Measurements from ENCODE around the gene UBA6.
A peak's percentile ranks its signal among the peaks of the same experiment; 100 is the strongest.

The UBA6 gene

GRCh38 chr4:67704843-67705242 is 3.9 kb upstream of the UBA6 start:
- in situ Hi-C loops (cut with MboI; ENCODE audit: low pct_unique_long_range_greater_than_20kb, low sequenced_read_pairs, unreplicated experiment) = no loop called here
- no peak for DNase-seq (ENCODE audit: low spot score)
- TF ChIP-seq, protein P1, sequence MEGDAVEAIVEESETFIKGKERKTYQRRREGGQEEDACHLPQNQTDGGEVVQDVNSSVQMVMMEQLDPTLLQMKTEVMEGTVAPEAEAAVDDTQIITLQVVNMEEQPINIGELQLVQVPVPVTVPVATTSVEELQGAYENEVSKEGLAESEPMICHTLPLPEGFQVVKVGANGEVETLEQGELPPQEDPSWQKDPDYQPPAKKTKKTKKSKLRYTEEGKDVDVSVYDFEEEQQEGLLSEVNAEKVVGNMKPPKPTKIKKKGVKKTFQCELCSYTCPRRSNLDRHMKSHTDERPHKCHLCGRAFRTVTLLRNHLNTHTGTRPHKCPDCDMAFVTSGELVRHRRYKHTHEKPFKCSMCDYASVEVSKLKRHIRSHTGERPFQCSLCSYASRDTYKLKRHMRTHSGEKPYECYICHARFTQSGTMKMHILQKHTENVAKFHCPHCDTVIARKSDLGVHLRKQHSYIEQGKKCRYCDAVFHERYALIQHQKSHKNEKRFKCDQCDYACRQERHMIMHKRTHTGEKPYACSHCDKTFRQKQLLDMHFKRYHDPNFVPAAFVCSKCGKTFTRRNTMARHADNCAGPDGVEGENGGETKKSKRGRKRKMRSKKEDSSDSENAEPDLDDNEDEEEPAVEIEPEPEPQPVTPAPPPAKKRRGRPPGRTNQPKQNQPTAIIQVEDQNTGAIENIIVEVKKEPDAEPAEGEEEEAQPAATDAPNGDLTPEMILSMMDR (IDR thresholded peaks at IDR 0.05; ENCODE audit: extremely low read depth, insufficient read depth, missing control alignments) = no peak

- DNase-seq (ENCODE audit: low spot score) = no peak
- TF ChIP-seq, protein P1 (IDR thresholded peaks at IDR 0.05; ENCODE audit: extremely low read depth, insufficient read depth, missing control alignments) = no peak
- in situ Hi-C loops (cut with MboI; ENCODE audit: low pct_unique_long_range_greater_than_20kb, low sequenced_read_pairs, unreplicated experiment) = no loop called here
These were observed 1.2 kb upstream of the UBA6 start for GRCh38 chr4:67702166-67702565.

GRCh38 chr4:67701517-67701850 is 529 bp upstream of the UBA6 start:
- DNase-seq (ENCODE audit: low spot score) = no peak
- in situ Hi-C loops (cut with MboI; ENCODE audit: low pct_unique_long_range_greater_than_20kb, low sequenced_read_pairs, unreplicated experiment) = no loop called here

GRCh38 chr4:67700116-67700737 is 728 bp downstream of the UBA6 start:
- TF ChIP-seq, protein P1 (IDR thresholded peaks at IDR 0.05; ENCODE audit: extremely low read depth, insufficient read depth, missing control alignments) = no peak
- peak; percentile 45 for DNase-seq (ENCODE audit: low spot score)
- in situ Hi-C loops (cut with MboI; ENCODE audit: low pct_unique_long_range_greater_than_20kb, low sequenced_read_pairs, unreplicated experiment) = no loop called here

More at GRCh38 chr4:67701517-67701850, 529 bp upstream of the UBA6 start:
- TF ChIP-seq, protein P1 (IDR thresholded peaks at IDR 0.05; ENCODE audit: extremely low read depth, insufficient read depth, missing control alignments) = no peak

DNA sequence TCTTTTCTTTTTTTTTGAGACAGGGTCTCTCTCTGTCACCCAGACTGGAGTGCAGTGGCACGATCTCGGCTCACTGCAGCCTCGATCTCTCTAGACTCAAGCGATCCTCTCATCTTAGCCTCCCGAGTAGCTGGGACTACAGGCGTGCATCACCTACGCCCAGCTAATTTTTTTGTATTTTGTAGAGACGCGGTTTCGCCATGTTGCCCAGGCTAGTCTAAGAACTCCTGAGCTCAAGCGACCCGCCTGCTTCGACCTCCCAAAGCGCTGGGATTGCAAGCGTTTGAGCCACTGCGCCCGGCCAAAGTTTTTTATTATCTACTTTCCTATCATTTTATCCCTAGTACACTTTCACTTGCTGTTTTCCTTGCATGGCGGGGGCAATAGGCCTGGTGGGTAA is 1.4 kb downstream of the UBA6 start:
- in situ Hi-C loops (cut with MboI; ENCODE audit: low pct_unique_long_range_greater_than_20kb, low sequenced_read_pairs, unreplicated experiment) = no loop called here
- TF ChIP-seq, protein P1 (IDR thresholded peaks at IDR 0.05; ENCODE audit: extremely low read depth, insufficient read depth, missing control alignments) = no peak
- no peak for DNase-seq (ENCODE audit: low spot score)

GRCh38 chr4:67697860-67698687 is 2.9 kb downstream of the UBA6 start:
- no peak for DNase-seq (ENCODE audit: low spot score)
- in situ Hi-C loops (cut with MboI; ENCODE audit: low pct_unique_long_range_greater_than_20kb, low sequenced_read_pairs, unreplicated experiment) = no loop called here
- TF ChIP-seq, protein P1 (IDR thresholded peaks at IDR 0.05; ENCODE audit: extremely low read depth, insufficient read depth, missing control alignments) = no peak

Measured in GM13977 (cell line).